Glomerular visceral epithelial cell (primary cell): ENCODE measurements around the gene NTN4.
A peak's percentile ranks its signal among the peaks of the same experiment; 100 is the strongest.
"Not testable (repeated sequence)": the region's sequence is repeated elsewhere in the genome, so short reads cannot be mapped to it uniquely, and the experiment has no call there.

Experiments
- DNase-seq: peaks from one replicate; pipeline ENCODE4 v3.0.0-alpha.2; 2016; ENCODE audit errors: extremely low spot score

NTN4 gene

DNA sequence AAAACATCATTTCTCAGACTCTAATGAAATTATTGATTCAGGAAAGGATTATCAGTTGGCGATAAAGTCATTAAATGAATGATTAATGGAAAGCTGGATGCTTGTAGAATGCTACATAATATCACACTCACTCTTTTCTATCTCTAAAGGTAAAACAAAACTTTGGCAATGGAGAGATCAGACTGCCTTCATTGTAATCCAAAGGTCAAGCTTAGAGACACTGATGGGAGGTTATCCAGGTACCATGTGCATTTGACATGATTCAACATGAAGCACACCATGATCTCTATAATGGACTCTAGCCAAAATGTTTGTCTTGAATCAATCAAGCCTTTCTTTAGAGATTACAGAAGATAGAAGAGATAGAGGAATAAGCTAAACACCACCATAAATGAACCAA lies 129.2 kb downstream of the NTN4 start:
- DNase-seq: no peak

DNA sequence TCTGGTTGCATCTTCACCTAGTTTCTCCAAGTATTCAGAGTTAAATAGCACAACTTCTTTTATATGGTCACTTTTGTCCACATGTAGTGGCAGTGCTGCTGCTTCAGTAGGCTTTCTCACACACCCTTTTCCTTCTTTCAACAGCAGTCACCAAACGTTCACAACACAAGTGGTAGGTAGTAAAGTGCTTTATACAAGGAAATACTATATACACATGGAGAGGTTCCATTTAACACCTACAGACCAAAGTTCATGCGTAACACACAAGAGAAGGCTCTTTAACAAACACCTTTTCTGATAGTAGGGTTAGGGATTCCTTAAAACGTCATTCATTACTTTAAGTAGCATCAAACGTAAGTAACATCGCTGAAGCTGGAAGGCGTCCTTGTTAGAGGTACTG lies 132.2 kb downstream of the NTN4 start:
- no peak for DNase-seq

DNA sequence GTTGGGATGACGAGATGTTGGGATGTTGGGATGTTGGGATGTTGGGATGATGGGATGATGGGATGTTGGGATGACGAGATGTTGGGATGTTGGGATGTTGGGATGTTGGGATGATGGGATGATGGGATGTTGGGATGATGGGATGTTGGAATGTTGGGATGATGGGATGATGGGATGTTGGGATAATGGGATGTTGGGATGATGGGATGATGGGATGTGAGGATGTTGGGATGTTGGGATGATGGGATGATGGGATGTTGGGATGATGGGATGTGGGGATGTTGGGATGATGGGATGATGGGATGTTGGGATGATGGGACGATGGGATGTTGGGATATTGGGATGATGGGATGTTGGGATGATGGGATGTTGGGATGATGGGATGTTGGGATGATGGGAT lies 135.9 kb downstream of the NTN4 start:
- DNase-seq: not testable (repeated sequence)

DNA sequence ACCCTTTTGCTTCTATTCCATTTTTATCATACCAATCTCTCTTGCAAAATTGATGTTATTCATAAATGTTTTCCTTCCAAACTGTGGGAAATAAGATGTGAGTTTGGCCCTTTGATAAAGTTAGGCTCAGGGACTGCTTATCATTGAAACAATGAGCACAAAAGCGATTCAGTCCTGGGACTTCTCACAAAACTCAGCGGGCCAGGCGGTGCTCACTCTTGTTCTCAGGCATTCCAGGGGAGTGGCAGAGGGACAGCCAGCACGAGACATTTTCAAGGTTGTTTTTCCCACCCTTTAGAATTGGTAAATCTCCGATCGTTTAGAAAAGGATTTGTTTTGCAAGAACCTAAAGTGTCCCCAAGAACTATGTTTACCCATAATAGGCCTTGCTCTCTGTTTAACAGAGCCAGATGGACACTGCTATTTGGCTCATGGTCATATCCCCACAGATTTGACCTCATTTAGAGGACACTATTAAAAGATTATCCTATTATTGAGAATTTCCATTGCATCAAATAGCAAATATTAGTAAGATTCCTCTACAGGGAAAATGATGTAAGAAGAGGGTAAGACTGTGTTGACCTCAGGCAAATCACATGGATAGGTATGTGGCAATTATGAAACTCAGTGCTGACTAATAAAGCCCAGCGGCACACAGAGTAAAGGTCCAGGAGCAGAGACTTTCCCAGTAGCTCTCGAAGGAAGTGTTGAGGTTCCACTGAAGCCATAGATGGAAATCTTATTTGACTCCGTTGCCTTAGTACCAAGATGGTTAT lies 136.6 kb downstream of the NTN4 start:
- no peak for DNase-seq

DNA sequence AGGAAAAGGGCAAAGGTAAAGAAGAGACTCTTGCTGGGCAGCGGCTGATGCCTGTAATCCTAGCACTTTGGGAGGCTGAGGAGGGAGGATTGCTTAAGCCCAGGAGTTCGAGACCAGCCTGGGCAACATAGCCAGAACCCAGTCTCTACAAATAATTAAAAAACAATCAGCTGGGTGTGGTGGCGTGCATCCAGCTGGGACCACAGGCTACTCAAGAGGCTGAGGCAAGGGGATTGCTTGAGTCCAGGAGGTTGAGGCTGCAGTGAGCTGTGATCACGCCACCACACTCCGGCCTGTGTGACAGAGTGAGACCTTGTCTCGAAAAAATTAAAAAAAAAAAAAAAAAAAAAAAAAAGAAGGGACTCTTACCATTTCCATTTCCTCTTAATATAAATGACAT lies 138.9 kb downstream of the NTN4 start:
- no peak for DNase-seq

DNA sequence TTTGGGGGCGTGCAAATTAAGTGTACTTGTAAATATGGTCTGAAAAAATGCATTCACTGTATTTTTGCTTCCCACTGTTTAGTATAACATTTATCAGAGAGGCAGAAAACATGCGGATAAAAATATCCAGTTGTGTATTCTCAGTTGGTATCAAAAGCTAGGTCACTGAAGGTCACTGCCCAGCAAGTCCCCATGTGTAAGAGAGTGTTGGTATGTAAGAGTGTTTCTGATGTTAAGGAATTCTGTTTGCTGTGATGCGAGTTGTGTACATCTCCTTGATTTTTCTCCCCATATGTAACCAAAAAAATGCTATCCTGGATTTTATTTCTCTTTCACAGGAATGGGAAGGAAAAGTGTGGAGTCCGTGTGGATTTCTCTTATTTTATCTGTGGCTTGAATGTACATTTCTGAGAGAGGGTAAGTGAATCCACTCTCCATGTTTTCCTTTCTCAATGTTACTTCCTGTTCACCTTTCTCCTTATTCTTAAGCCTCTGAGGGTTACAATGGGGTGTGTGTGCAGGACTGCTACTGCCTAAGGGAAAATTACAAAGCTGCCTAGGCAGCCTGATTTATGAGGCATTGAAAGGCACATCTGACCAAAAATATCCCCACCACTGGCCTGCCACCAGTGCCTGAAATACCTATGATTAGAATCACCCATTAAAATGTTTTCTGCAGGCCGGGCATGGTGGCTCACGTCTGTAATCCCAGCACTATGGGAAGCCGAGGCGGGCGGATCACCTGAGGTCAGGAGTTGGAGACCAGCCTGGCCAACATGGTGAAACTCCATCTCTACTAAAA lies 141.4 kb downstream of the NTN4 start:
- peak; percentile 27 for DNase-seq

DNA sequence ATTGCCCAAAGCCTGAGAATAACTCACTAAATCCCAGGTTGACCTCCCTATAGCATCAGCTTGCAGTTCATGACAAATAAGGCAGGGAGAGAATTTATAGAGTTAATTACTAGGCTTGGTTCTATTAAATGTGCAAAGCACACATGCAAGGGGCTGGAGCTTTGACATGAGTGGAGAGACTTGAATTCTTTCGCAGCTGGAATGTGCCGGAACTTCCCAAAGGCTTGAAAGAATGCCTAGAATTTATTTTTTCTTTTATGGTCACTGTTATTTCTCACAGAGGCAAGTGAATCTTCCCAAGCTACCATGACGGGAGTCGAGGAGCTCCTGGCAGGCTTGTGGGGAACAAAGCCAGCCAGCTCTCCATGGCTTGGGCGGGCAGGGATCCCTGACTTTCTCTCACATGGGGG lies 143.8 kb downstream of the NTN4 start:
- DNase-seq: no peak

DNA sequence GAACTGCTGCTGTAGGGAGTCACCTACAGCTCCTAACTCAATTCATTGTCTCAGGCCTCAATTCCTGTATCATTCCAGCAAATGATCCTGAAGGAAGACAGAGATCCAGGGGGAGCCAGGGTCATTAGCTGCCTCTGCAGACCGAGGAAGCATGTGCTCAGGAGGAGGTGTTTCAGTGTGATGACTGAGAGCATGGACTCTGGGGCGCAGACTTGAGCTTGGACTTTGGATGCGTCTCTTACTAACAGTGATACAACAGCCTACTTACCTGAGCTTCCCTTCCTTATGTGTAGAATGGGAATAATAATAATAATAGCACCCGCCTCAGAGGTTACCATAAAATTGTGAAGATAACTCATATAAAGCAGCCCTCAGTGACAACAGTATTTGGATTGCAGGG lies 147.3 kb downstream of the NTN4 start:
- no peak for DNase-seq

DNA sequence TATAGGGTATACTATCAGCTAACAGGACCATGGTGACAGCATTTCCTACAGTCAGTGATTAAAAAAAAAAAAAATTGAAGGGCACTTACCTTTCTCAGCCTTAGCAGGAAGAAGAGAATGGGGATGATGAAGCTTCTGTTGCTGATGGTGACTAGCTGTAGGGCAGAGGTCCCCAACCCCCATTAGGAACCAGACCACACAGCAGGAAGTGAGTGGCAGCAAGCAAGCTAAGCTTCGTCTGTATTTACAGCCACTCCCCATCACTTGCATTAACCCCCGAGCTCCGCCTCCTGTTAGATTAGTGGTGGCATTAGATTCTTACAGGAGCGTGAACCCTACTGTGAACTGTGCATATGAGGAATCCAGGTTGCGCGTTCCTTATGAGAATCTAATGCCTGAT lies 148.0 kb downstream of the NTN4 start:
- no peak for DNase-seq

DNA sequence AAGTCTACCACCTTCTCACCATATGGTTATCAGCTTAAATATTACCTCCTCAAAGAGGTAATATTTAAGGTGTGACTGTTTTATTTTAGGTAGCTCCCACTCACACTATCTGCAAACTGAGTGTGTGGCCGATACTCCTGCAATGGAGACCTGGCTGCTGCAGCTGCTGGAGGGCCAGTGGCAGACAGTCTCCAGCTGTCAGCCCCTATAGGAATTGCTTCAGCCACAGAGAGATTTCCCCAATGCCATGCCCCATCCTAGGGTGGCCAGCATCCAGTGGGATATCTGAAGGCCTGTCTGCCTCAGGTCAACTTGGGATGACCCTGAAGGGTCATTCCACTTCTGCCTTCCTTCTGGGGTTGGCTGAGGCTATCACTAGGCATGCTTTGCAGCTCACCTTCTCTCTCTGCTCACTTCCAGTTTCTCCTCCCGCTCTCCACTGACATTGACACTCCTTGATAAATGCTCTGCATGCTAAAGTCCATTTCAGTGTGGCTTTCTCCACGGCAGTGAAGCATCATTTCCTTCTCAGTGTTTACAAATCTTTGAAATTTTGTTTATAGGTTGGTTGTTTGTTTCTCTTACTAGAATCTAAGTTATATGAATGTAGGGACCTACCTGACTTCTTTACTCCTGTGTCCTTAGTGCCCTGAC lies 149.1 kb downstream of the NTN4 start:
- no peak for DNase-seq

DNA sequence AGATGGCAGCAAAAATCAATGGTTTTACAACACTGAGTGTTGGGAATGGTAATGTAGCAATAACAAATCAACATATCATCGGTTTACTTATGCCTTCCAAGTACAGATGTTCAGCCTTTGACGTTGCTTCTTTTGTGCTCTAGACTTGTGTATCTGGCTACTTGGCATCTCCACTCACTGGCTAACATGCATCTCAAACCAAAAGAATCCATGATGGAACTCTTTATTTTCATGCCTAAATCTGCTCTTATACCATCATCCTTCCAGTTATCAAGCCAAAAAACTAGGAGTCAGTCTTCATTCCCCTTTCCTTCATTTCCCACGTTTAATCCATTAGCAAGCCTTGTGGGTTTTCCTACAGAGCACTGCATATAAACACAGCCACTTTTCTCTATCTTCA lies 150.0 kb downstream of the NTN4 start:
- no peak for DNase-seq

DNA sequence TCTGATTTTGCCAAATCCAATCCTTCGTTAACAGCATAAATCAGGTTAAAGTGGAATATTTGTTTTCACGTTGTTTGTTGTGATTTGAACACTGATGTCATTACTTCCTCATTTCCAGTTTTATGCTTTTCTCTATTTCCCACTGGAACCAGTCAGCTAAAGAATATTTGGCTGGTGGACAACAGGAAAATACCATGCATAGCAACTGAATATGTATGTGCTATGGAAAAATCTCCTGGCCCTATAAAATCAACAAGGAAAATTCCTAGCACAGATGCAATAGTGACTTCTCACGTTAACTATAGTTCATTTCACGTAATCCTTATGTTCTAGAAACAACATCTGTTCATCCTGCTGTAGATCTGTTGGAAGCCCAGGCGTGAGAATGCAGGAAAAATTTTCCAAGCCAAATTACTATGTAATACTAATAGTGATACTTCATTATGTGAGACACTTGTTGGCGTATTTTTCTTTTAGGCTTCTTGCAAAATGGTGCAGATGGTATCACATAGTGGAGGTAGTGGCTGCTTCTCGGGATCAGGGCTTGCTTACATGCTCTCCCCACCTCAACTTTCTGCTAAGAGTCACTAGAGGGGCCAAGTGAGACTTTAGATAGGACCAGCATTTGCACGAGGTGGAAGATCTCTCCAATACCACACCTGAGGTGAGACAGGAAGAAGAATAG lies 153.0 kb downstream of the NTN4 start:
- no peak for DNase-seq

DNA sequence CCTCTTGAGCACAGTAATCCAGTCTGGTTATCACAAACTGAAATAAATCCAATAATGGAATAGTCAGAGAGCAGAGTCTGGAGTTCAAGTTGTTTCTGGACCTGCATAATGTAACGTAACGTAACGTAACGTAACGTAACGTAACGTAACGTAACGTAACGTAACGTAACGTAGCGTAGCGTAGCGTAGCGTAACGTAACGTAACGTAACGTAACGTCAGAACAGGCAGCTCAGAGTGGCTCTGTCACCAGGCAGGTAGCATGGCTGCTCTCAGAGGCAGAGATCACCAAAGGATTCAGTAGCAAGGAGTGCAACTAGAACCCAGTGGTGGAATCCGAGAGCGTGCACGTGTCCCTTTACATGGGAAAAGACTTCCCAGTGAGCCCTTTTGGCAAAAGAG lies 153.6 kb downstream of the NTN4 start:
- no peak for DNase-seq

DNA sequence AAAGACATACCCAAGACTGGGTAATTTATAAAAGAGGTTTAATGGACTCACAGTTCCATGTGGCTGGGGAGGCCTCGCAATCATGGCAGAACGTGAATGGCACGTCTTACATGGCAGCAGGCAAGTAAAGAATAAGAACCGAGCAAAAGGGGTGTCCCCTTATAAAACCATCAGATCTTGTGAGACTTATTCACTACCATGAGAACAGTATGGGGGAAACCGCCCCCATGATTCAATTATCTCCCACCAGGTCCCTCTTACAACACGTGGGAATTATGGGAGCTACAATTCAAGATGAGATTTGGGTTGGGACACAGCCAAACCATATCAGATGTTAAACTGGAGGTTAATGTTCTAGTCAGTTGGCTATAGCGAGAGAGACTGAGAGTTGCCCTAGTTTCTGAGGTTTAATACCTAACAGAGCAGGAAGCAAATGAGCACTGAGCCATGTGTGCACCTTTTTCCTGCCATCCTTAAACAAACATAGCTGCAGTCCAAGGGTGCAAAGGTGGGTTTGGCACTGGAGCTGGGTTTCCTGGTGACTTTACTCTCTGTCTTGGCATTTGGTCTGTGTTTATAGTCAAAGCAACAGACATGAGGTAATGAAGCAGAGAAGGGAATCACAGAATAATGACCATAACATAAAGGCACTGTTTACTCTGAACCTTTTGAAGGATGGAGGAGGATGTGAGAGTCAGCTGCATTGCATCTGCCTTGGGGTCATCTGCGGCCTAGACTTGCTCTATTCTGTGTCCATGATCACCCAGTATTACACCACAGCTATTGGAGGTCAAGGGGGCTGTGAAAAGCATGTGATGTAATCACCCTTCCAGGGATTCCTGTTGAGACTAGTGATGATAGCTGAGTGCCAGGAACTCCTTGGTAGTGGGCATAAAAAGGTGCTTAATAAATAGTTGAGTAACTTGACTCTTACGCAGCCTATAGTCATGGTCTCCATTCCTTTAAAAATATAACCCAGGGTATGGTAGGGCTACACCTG lies 155.6 kb downstream of the NTN4 start:
- peak; percentile 95 for DNase-seq

DNA sequence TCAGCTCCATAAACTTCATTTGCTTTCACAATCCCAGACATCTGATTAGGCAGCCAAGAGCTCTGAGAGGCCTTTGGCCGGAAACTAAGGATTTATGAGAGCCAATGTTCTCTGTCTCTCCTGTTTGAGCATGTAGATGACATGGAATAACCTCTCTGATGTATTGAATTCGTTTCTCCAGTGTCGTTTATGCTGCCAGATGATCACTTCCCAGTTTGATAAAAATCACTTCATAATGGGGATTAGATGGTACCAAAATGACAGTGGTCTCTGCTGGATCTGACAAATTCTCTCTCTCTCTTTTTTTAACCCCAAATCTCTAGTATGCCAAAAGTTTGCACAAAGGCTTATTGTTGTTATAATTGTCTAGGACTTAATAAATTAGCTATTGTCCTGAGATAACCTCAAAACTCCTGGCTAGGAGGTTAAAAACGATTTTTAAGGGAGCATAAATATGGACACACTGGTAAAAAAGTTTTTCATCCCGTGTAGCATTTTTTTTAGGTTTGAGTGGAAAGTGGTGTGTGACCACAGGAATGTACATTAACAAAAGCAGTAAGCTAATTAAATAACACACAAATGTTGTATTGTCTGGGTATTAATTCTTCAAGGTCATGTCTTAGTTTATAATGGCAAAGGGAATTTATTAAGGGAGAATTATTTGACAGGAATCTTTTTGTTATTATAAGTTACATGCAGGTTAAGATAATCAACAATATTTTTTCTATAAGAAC lies 156.7 kb downstream of the NTN4 start:
- no peak for DNase-seq

DNA sequence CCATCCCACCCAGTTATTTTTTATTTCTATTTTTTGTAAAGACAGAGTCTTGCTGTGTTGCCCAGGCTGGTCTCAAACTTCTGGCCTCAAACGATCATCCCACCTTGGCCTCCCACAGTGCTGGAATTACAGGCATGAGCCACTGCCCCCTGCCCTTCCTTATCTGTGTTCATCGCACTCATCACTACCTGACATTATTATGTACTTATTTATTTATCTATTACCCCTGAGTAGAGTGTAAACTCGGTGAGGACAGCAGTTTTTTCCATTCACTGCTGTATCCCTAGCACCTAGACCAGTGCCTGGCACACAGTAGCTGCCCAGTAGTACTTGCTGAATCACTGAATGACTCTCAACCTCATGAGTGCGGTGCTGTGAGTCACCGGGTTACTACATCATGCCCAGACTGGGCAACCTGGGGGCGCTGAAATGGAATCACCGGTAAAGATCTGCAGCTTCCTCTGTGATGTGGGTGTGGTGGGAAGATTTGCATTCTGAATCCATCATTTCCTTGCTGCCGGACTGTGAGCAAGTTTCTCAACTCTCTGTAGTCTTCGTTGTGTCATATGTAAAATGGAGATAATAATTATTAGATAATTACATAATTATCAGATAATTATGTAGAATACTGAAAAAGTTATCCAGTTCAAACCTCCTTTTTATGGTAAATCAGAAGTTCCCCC lies 157.4 kb downstream of the NTN4 start:
- DNase-seq: peak; percentile 84

DNA sequence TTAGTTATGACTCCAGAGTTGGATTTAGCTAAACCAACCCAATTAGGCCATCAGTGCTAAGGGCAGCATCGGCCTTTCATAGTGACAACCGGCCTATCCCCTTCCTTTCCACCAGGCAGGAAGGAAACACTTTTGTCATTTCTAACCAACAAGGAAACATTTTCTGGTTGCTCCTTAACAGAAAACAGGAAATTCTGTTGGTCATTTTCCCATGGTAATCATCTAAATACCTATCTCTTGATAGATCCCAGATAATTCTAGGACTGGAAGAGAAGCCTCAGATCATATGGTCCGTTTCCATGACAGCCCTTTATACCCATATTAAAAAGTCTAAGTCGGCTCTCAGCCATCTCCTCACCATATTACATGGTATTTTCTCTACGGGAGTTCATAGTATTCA lies 160.1 kb downstream of the NTN4 start:
- DNase-seq: no peak

DNA sequence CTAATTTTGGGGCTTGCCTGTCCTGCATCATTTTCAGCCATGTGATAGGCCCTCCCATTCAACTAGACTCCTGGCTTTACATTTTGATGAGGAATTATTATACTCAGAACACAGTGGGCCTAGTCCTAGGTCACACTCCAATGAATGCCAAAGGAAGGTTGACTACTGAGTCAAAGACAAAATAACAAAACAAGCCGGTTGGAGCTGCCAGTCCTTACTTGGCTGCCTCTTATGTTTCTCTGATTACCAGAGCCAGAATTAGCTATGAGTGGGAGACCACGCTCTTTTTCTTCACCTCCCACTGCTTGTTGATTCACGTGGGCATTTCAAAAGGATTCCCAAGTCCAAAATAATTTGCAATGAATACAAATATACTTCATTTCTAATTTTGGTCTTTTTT lies 161.2 kb downstream of the NTN4 start:
- DNase-seq: no peak

DNA sequence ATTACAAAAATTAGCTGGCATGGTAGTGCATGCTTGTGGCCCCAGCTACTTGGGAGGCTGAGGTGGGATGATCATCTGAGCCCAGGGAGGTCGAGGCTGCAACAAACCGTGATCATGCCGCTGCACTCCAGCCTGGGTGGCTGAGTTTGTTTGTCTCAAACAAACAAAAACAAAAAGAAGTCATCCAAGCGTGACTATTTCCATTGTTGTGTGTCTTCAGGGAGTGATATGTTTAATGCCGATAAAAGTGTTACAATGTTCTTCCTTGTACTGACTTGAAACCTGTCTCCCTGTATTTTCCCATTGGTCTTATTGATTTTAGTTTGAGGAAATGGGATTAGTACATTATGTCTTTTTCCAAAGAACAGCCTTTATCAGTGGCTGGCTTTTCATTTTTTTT lies 163.7 kb downstream of the NTN4 start:
- DNase-seq: no peak

DNA sequence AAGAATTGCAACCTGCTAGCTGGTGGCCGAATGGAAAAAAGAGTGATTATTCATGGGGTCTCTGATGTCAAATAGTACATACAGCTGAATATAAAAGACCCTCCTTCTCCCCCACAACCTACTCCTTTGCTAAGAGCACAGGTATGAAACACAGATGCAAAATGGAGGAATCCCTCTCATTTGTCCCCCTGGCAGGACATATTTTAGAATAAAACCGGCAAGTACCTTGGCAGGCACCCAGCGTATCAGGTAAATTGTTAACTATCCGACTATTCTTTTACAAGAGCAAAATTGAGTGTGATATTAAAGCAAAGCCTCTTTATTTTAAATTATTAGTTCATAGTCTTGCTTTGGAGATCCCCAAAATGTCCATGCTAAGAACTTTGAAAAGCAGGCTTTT lies 165.6 kb downstream of the NTN4 start:
- no peak for DNase-seq
